ENCODE data around the gene HTRA2. TPM values are rescaled to one million over a fixed set of nuclear protein-coding genes. Genes with fewer than 3 reads are reported as not detected.
"Not testable (repeated sequence)": the region's sequence is repeated elsewhere in the genome, so short reads cannot be mapped to it uniquely, and the experiment has no call there.

HTRA2 gene
- total RNA-seq, 1 experiment from 2014 or later = 40.9 TPM

- no peak for DNase-seq (ENCODE audit: low read depth)
Measured at GRCh38 chr2:74559912-74560311, 30.2 kb downstream of the HTRA2 start.

GRCh38 chr2:74560591-74560990 lies 30.9 kb downstream of the HTRA2 start:
- DNase-seq (ENCODE audit: low read depth) = no peak

GRCh38 chr2:74561022-74561421 lies 31.3 kb downstream of the HTRA2 start:
- not testable (repeated sequence) for DNase-seq (ENCODE audit: low read depth)

DNA sequence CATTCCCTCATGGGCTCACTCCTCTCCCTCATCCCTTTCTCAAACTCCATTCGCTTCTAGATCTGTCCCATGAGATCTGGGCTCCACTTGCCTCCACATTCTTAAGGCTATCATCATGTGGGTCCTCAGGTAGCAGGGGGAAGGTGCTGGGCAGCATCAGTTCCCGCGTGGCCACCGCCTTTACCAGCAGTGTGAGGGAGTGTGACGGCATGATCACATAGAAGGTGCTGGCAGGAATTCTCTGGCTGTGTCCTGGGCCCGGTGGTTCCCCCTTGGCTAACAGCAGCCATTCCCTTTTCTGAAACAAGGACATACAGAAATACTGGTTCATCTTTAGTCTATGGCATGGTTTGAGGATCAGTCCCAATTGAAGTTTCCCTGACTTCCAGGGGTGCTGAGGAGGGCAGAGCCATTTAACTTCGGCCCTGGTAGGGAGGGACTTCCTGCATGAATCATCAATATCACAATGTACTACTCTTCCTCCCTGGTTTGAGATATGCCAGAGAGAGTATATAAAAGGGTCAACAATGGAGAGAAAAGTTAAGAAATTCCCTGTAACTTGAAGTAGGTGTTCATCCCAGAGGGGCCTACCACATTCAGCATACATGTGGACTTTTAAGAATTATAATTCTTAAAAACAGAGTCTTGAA lies 32.5 kb downstream of the HTRA2 start:
- DNase-seq (ENCODE audit: low read depth) = no peak

- no peak for DNase-seq (ENCODE audit: low read depth)
Measured at GRCh38 chr2:74564222-74564621, 34.5 kb downstream of the HTRA2 start.

DNA sequence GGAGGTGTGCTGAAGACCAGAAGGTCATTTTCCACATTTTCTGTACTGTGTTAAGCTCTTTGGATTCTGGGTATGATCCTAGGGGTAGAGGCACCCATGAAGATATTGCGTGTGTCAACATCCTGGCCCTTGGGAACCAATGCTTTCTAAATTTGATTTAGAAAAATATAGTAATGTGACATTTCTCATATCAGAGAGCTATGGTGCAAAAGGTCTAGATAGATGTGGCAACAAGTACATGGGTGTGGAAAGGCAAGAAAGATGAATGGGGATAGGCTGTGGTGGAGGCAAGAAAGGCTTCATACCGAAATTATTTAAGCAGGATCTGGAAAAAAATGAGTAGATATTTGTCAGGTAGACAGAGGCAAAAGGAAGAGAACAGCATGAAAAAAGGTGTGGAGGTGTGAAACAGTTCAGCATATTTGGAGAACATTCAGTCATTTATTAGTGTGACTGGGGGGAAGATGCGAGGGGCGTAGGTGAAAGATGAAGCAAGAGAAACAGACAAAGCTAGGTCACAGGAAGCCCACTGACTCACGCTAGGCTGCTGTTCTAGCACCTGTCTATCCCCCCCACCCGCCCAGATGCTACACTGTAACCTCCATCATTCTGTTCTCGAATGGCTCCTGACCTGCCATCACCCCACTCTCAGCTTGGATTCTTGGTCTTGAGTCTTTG lies 36.5 kb downstream of the HTRA2 start:
- DNase-seq (ENCODE audit: low read depth) = no peak

DNA sequence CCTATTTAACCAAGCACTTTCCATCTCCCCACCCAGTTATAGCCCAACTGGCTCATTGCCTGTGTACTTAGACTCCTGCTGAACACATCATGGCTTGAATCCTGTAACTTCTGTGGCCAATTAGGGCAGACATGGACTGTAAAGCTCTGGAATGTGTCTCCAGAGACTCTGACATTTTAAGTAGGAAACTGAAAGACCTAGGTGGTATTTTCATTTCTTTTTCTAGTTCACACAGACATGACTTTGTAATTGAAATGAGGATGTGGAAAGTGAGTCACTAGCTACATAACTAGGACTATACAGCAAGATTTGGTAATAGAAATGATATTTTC lies 37.0 kb downstream of the HTRA2 start:
- peak; percentile 85 for DNase-seq (ENCODE audit: low read depth)

GRCh38 chr2:74567881-74568280 lies 38.1 kb downstream of the HTRA2 start:
- peak; percentile 78 for DNase-seq (ENCODE audit: low read depth)

DNA sequence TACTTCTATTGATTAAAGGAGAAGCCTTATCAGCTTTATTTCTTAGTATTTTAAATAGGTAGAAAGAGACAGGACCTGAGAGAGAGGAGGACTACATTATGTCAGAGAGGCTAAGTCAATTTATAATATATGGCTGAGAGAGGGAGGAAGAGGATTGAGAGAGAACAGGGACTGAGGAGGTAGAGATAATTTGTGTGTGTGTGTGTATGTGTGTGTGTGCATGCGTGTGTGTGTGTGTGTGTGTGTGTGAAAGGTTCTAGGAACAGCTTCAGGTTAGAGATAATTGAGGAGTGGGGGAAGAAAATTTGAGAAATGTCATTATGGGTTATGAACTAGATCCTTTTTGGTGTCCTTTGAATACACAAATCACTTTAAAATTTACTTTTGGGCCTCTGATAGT lies 40.0 kb downstream of the HTRA2 start:
- no peak for DNase-seq (ENCODE audit: low read depth)

- DNase-seq (ENCODE audit: low read depth) = no peak
Measured at GRCh38 chr2:74571058-74571457, 41.3 kb downstream of the HTRA2 start.

DNA sequence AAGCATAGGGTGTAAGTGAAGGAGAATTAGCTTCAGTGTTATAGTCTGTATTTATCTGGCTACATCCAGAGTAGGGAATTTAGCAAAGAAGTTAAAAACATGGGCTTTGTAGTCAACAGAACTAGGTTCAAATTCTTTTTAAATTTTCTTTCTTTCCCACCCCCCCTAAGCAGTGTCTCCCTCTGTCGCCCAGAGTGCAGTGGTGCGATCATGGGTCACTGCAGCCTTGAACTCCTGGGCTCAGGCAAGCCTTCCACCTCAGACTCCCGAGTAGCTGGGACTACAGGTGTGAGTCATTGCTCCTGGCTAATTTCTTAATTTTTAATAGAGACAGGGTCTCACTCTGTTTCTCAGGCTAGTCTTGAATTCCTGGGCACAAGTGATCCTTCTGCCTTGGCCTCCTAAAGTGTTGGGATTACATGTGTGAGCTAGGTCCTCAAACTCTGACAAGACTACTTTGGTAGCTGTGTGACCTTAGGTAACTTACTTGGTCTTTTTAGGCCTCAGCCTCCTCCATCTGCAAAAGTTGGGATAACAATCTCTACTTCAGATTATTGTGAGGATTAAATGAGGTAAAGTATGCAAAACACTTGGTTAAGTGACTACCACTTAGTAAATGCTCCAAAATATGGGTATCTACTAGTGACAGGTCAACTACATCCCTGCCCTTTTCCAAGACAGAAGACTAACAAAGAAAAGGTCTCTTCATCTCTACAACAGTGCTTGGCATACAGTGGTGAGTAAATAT lies 42.6 kb downstream of the HTRA2 start:
- DNase-seq (ENCODE audit: low read depth) = no peak

- peak; percentile 60 for DNase-seq (ENCODE audit: low read depth)
Measured at GRCh38 chr2:74573747-74574562, 44.2 kb downstream of the HTRA2 start.

GRCh38 chr2:74575320-74575719 lies 45.6 kb downstream of the HTRA2 start:
- no peak for DNase-seq (ENCODE audit: low read depth)

DNA sequence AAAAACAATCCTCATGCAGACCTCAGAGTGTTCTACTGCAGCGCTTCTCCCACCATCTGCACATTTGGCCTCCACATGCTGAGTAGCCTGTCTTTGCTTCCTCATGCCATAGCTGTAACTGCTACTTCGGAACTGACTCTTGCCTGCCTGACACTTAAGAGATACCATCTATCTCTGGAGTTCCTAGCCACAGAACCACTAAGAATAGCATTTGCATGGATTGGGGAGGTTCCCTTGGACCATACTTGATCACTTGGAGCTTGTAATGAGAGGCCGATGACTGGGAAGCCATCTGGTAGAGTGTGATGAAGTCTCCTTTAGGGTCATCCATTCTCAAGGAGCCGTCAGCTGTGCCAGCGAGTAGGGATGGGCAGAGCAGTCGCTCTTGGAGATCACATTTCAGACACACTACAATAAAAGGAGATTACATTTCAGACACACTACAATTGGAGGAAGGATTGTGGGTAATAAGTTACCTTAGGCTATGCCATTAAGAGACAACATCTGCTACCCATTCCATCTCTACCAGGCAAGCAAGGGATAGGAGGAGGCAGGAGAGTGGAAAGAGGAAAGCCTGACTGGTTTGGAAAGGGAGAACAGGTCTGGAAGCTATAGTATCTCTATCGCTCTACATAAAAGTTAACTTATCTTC lies 46.6 kb downstream of the HTRA2 start:
- no peak for DNase-seq (ENCODE audit: low read depth)

- DNase-seq (ENCODE audit: low read depth) = peak; percentile 57
Measured at GRCh38 chr2:74576863-74577229, 47.1 kb downstream of the HTRA2 start.

GRCh38 chr2:74577448-74577847 lies 47.7 kb downstream of the HTRA2 start:
- peak; percentile 92 for DNase-seq (ENCODE audit: low read depth)

GRCh38 chr2:74578408-74578807 lies 48.7 kb downstream of the HTRA2 start:
- no peak for DNase-seq (ENCODE audit: low read depth)

DNA sequence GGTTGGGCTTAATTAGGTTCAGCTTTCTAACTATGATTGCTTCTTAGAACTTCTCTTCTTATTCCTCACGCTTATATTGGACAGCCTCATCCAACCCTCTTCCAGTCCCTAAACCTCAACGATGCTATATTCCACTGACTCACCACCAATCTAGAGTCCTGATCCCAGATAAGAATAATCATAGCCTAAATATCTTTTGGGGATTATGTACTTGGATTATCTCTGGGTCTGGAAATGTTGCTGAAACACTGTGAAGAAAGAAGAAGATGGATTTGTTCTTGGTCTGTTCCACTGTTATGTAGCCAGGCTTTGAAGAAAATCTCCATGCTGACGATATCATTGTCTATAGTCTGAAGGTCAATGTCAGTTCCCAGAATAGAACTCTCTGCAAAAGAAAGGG lies 51.7 kb downstream of the HTRA2 start:
- no peak for DNase-seq (ENCODE audit: low read depth)

GRCh38 chr2:74582184-74582583 lies 52.5 kb downstream of the HTRA2 start:
- DNase-seq (ENCODE audit: low read depth) = no peak
